Prostate gland (tissue), 2 donors: ENCODE results near the gene HLA-DOB. TPM values are rescaled to one million over a fixed set of nuclear protein-coding genes. Genes with fewer than 3 reads are reported as not detected.

Source experiments
- DNase-seq: peaks from one replicate; pipeline ENCODE4 v3.0.0-alpha.2; 2019; ENCODE audit warnings: low spot score
- H3K27ac ChIP-seq, 2 donors: fragments of 200-600 bp; sonication (generic); 2 replicates each; pipeline ENCODE4 v1.5.1; 2017 to 2019
- H3K27me3 ChIP-seq: fragments of 200-600 bp; sonication (generic); replicated peaks from 2 replicates; pipeline ENCODE4 v1.5.1; 2019; ENCODE audit not compliant: insufficient read depth
- H3K36me3 ChIP-seq, 2 donors: fragments of 200-600 bp; sonication (generic); 1 replicate in 1 of 2; 2 replicates in 1 of 2; pipeline versions ENCODE4 v1.5.1 to v1.8.1; 2017 to 2019
- H3K4me1 ChIP-seq: fragments of 200-600 bp; sonication (generic); replicated peaks from 2 replicates; pipeline ENCODE4 v1.5.1; 2019
- H3K4me3 ChIP-seq, 2 donors: fragments of 200-600 bp; sonication (generic); 2 replicates each; pipeline ENCODE4 v1.5.1; 2017 to 2019
- H3K9me3 ChIP-seq: fragments of 200-600 bp; sonication (generic); 2 replicates; pipeline ENCODE4 v1.5.1; 2017
- CTCF ChIP-seq, 4 experiments: fragments of 200-600 bp in 2 of 4; fragments of 450-650 bp in 2 of 4; sonication (generic) in 2 of 4; IDR thresholded peaks; 1 replicate in 3 of 4; 2 replicates in 1 of 4; pipeline ENCODE4 v1.5.1; 2016 to 2019; ENCODE audit warnings: antibody characterized with exemption in 4 of 4, mild to moderate bottlenecking in 2 of 4, moderate library complexity in 2 of 4
- POLR2A ChIP-seq: fragments of 450-650 bp; IDR thresholded peaks from one replicate; pipeline ENCODE4 v1.6.1; 2016; ENCODE audit warnings: antibody characterized with exemption, mild to moderate bottlenecking
- POLR2AphosphoS5 ChIP-seq: sonication (generic); formaldehyde crosslinking; IDR thresholded peaks from one replicate; pipeline ENCODE4 v1.6.1; 2017; ENCODE audit warnings: antibody characterized with exemption
- WGBS: methylation state at CpG from one replicate; pipeline ENCODE4 v1.1.5; 2018; 5-methylcytosine and 5-hydroxymethylcytosine counted together
- intact Hi-C: fragments of 100-400 bp; cut with DNase I; formaldehyde crosslinking; loops from one replicate; pipeline ENCODE4 v1.14.2; 2022
- total RNA-seq, 2 donors: library from RNA; depleted of rRNA; stranded (reverse); fragments of >200 nt; gene quantifications; one replicate each; pipeline ENCODE4 v1.1.0, GENCODE V29; 2016

Gene HLA-DOB
- total RNA-seq, 2 donors from 2014 or later: 0.41 TPM; not detected in 1

DNA sequence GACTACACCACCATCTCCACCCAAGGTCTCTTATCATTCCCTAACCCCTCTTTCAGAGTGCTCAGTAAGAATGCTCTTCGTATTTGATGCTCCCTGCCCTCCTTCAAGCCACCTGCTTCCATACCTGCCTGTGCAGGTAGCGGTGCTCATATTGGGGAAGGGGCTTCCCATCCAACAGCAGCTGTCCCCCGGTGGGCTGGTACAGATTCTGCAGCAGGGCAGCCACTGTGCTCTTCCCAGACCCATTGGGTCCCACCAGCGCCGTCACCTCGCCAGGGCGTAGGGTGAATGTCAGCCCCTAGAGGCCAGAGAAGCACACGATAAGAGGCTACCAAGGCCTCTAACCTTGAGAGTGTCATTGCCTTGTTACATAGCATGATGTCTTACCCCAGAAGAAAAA, 31.0 kb upstream of the HLA-DOB start:
- WGBS: 83% methylated on average over 8 of the region's 8 CpGs
- no peak for DNase-seq
- H3K9me3 ChIP-seq: no peaks in the 10 kb centered on the region
- peaks cover 10% of the 10 kb centered on the region for H3K4me1 ChIP-seq
- no peak for TF ChIP-seq POLR2A
- TF ChIP-seq CTCF (IDR thresholded peaks at IDR 0.05): no peak
- TF ChIP-seq POLR2AphosphoS5: no peak
- H3K27me3 ChIP-seq: no peaks in the 10 kb centered on the region
- no peak overlapping the region for H3K4me3 ChIP-seq
- peaks cover 0 to 13% of the 10 kb centered on the region in 2 donors for H3K36me3 ChIP-seq
- intact Hi-C loops: no loop called here
- H3K27ac ChIP-seq: no peak overlapping the region

DNA sequence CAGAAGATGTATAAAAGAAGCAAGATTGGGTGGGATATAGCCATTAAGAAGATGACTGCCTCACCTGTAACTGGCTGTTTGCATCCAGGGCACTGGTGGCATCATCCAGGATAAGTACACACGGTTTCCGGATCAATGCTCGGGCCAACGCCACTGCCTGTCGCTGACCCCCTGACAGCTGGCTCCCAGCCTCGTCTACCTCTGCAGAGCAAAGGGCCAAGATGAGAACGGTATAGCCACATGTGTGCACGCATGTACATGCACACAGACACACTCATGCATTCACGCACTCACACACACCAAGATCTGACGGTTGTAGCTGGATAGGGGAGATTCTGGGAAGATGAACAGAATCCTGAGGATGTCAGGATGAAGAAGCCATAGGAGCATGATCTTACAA, 30.2 kb upstream of the HLA-DOB start:
- WGBS: 95% methylated on average over 10 of the region's 10 CpGs
- TF ChIP-seq CTCF (IDR thresholded peaks at IDR 0.05) (no peak), POLR2AphosphoS5 (no peak), POLR2A (no peak)
- DNase-seq: no peak
- H3K27ac ChIP-seq: no peak overlapping the region
- intact Hi-C loops: no loop called here
- no peaks in the 10 kb centered on the region for H3K9me3 ChIP-seq
- no peaks in the 10 kb centered on the region for H3K27me3 ChIP-seq
- no peak overlapping the region for H3K4me3 ChIP-seq
- H3K36me3 ChIP-seq: peaks cover 0 to 13% of the 10 kb centered on the region in 2 donors
- H3K4me1 ChIP-seq: peaks cover 4% of the 10 kb centered on the region

- 79% methylated on average over 10 of the region's 10 CpGs for WGBS
- DNase-seq: no peak
- H3K4me1 ChIP-seq: peaks cover 2% of the 10 kb centered on the region
- TF ChIP-seq CTCF (IDR thresholded peaks at IDR 0.05) (no peak), POLR2A (no peak), POLR2AphosphoS5 (no peak)
- no peaks in the 10 kb centered on the region for H3K9me3 ChIP-seq
- H3K27ac ChIP-seq: peak overlapping the region; percentile 91 to 95
- H3K27me3 ChIP-seq: no peaks in the 10 kb centered on the region
- peaks cover 0 to 13% of the 10 kb centered on the region in 2 donors for H3K36me3 ChIP-seq
- intact Hi-C loops: no loop called here
- H3K4me3 ChIP-seq: peak overlapping the region; percentile 72 to 75
These were observed 28.6 kb upstream of the HLA-DOB start for GRCh38 chr6:32845384-32845884.

- H3K36me3 ChIP-seq: peaks cover 0 to 13% of the 10 kb centered on the region in 2 donors
These were observed 28.1 kb upstream of the HLA-DOB start for GRCh38 chr6:32844839-32845383.

More at GRCh38 chr6:32844839-32845383, 28.1 kb upstream of the HLA-DOB start:
- DNase-seq: no peak
- Histone ChIP-seq H3K4me3 (peak overlapping the region; percentile 72 to 75), H3K27me3 (no peaks in the 10 kb centered on the region), H3K9me3 (no peaks in the 10 kb centered on the region), H3K27ac (peak overlapping the region; percentile 91 to 95), H3K4me1 (peaks cover 2% of the 10 kb centered on the region)
- TF ChIP-seq CTCF (IDR thresholded peaks at IDR 0.05): no peak
- TF ChIP-seq POLR2A: peak; percentile 88
- intact Hi-C loops: loop anchor here (5.0 kb wide), 1 partner anchor 122 kb away; the partner anchor contains the start of gene BRD2
- WGBS: 28% methylated on average over 19 of the region's 19 CpGs
